ENCODE measurements around the gene NAA38. TPM values are rescaled to one million over a fixed set of nuclear protein-coding genes. Genes with fewer than 3 reads are reported as not detected.

The NAA38 gene
- total RNA-seq, 1 donor from 2014 or later: 58.7 TPM

- no peaks in the 10 kb centered on the region for H3K4me1 ChIP-seq
- ATAC-seq (no peak), DNase-seq (no peak)
- no peaks in the 10 kb centered on the region for H3K36me3 ChIP-seq
- H3K9me3 ChIP-seq: no peaks in the 10 kb centered on the region
- intact Hi-C loops (cut with DNase I): no loop called here
- TF ChIP-seq CTCF (IDR thresholded peaks at IDR 0.05): peak; percentile 9
- H3K27ac ChIP-seq: no peak overlapping the region
- no peak overlapping the region for H3K4me3 ChIP-seq
- no peaks in the 10 kb centered on the region for H3K27me3 ChIP-seq
Observed at GRCh38 chr17:7825206-7825990, 32.0 kb downstream of the NAA38 start.

- TF ChIP-seq CTCF (IDR thresholded peaks at IDR 0.05): no peak
- H3K27me3 ChIP-seq: no peaks in the 10 kb centered on the region
- ATAC-seq: no peak
- H3K4me3 ChIP-seq: no peak overlapping the region
- intact Hi-C loops (cut with DNase I): no loop called here
- no peaks in the 10 kb centered on the region for H3K4me1 ChIP-seq
- no peaks in the 10 kb centered on the region for H3K36me3 ChIP-seq
- H3K9me3 ChIP-seq: no peaks in the 10 kb centered on the region
- no peak for DNase-seq
- no peak overlapping the region for H3K27ac ChIP-seq
Observed at GRCh38 chr17:7824021-7824924, 33.1 kb downstream of the NAA38 start.

- H3K4me1 ChIP-seq: no peaks in the 10 kb centered on the region
- ATAC-seq: no peak
- H3K4me3 ChIP-seq: no peak overlapping the region
- intact Hi-C loops (cut with DNase I): no loop called here
- H3K27me3 ChIP-seq: no peaks in the 10 kb centered on the region
- DNase-seq: no peak
- H3K9me3 ChIP-seq: no peaks in the 10 kb centered on the region
- no peak for TF ChIP-seq CTCF (IDR thresholded peaks at IDR 0.05)
- H3K36me3 ChIP-seq: no peaks in the 10 kb centered on the region
- no peak overlapping the region for H3K27ac ChIP-seq
Observed at GRCh38 chr17:7823581-7824001, 33.8 kb downstream of the NAA38 start.

- ATAC-seq: no peak
- H3K27ac ChIP-seq: no peak overlapping the region
- no peak for DNase-seq
- H3K36me3 ChIP-seq: no peaks in the 10 kb centered on the region
- H3K9me3 ChIP-seq: no peaks in the 10 kb centered on the region
- H3K4me1 ChIP-seq: no peaks in the 10 kb centered on the region
- H3K4me3 ChIP-seq: no peak overlapping the region
- H3K27me3 ChIP-seq: no peaks in the 10 kb centered on the region
- intact Hi-C loops (cut with DNase I): no loop called here
- no peak for TF ChIP-seq CTCF (IDR thresholded peaks at IDR 0.05)
Observed at GRCh38 chr17:7822126-7822525, 35.2 kb downstream of the NAA38 start.

- ATAC-seq (no peak), DNase-seq (no peak)
- Histone ChIP-seq H3K4me1 (no peaks in the 10 kb centered on the region), H3K27me3 (no peaks in the 10 kb centered on the region), H3K4me3 (no peak overlapping the region), H3K9me3 (no peaks in the 10 kb centered on the region), H3K36me3 (no peaks in the 10 kb centered on the region), H3K27ac (no peak overlapping the region)
- no peak for TF ChIP-seq CTCF (IDR thresholded peaks at IDR 0.05)
- intact Hi-C loops (cut with DNase I): no loop called here
Observed at GRCh38 chr17:7820231-7820630, 37.1 kb downstream of the NAA38 start.

Data from upper lobe of right lung (tissue), 1 donor.